Astrocyte of the cerebellum (primary cell): ENCODE results near the gene ZC3H18.

Experiments
- DNase-seq: peaks from one replicate; pipeline ENCODE4 v3.0.0-alpha.2; 2011; ENCODE audit warnings: low read depth
- H3K4me3 ChIP-seq: 2 replicates; pipeline ENCODE4 v1.5.1; 2011; ENCODE audit warnings: mild to moderate bottlenecking, low read depth, low read length, moderate library complexity
- CTCF ChIP-seq: IDR thresholded peaks from 2 replicates; pipeline ENCODE4 v1.5.1; 2012; ENCODE audit warnings: low read length, low read depth, moderate library complexity, mild to moderate bottlenecking; ENCODE audit errors: missing control alignments
- in situ Hi-C: cut with HindIII; loops from 2 replicates; pipeline ENCODE4 v1.10.0; 2017; ENCODE audit warnings: low sequenced_read_pairs

ZC3H18 gene

GRCh38 chr16:88593910-88594309 lies 23.7 kb downstream of the ZC3H18 start:
- in situ Hi-C loops, result no loop called here
- no peak for TF ChIP-seq CTCF

GRCh38 chr16:88595101-88595500 lies 24.9 kb downstream of the ZC3H18 start:
- in situ Hi-C loops, result no loop called here
- DNase-seq, result no peak
- no peak for TF ChIP-seq CTCF
- no peak overlapping the region for H3K4me3 ChIP-seq

More at GRCh38 chr16:88593910-88594309, 23.7 kb downstream of the ZC3H18 start:
- no peak for DNase-seq
- H3K4me3 ChIP-seq, result no peak overlapping the region

GRCh38 chr16:88595921-88596320 lies 25.7 kb downstream of the ZC3H18 start:
- no peak for TF ChIP-seq CTCF
- in situ Hi-C loops, result no loop called here
- DNase-seq, result no peak
- no peak overlapping the region for H3K4me3 ChIP-seq

GRCh38 chr16:88596483-88596882 lies 26.3 kb downstream of the ZC3H18 start:
- TF ChIP-seq CTCF, result no peak
- H3K4me3 ChIP-seq, result no peak overlapping the region
- in situ Hi-C loops, result no loop called here
- no peak for DNase-seq

- H3K4me3 ChIP-seq, result no peak overlapping the region
- no peak for DNase-seq
- TF ChIP-seq CTCF, result no peak
- in situ Hi-C loops, result no loop called here
These were observed 27.8 kb downstream of the ZC3H18 start for GRCh38 chr16:88597856-88598491.

GRCh38 chr16:88599092-88599733 lies 29.0 kb downstream of the ZC3H18 start:
- in situ Hi-C loops, result no loop called here
- no peak for DNase-seq
- no peak for TF ChIP-seq CTCF
- no peak overlapping the region for H3K4me3 ChIP-seq
